ENCODE results near the gene CTIF.
A peak's percentile ranks its signal among the peaks of the same experiment; 100 is the strongest.

The CTIF gene

DNA sequence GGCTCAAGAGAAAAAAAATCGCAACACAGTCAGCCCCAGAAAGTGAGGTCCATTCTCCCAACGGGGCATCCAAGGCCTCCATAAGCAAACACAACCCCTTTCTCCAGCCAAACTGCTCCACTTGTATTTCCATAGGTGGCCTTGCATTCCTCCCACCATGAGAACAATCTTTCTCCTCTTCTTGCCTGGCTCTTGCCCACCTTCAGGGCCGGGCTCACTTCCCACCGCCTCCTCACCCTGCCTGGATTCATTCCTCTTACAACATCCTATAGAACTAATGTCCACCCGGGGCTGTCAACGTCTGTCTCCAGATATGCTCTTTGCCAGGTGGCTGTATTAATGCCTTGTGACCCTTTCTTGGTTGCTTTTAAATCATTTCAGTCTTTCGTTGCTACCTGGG lies 287.4 kb downstream of the CTIF start:
- H3K9me3 ChIP-seq (ENCODE audit: control insufficient read depth, low read length), result no peaks in the 10 kb centered on the region
- H3K36me3 ChIP-seq (ENCODE audit: control insufficient read depth, insufficient read depth, low read length), result no peaks in the 10 kb centered on the region
- peaks cover 7% of the 10 kb centered on the region for H3K4me1 ChIP-seq (ENCODE audit: control insufficient read depth, insufficient read depth, low read length, poor library complexity, severe bottlenecking)
- no peaks in the 10 kb centered on the region for H3K27me3 ChIP-seq (replicated peaks; ENCODE audit: control insufficient read depth, insufficient read depth, low read length, poor library complexity, severe bottlenecking)
- no peak overlapping the region for H3K27ac ChIP-seq (ENCODE audit: insufficient read depth, low read length, poor library complexity, severe bottlenecking)
- no peak for DNase-seq
- H3K4me3 ChIP-seq (ENCODE audit: insufficient read depth, low read depth, low read length, poor library complexity, severe bottlenecking), result no peak overlapping the region

DNA sequence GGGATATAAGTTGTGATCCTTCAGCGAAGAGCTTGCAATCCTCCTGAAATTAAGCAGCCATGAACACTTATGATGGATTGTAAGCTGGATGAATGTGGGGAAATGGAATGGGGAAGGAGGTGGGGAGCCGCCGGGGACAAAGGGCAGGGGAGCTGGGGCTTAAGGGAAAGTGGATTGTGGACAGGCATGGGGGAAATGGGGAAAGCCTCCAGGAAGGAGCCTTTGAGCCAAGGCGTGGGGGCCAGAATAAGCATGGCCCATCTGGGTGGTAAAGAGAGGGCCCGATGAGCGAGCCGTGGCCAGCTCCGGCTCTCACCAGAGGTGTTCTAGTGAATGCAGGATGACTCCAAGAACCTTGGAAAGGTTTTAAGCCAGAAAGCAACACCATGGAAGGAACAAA lies 288.0 kb downstream of the CTIF start:
- Histone ChIP-seq H3K36me3 (ENCODE audit: control insufficient read depth, insufficient read depth, low read length) (no peaks in the 10 kb centered on the region), H3K27ac (ENCODE audit: insufficient read depth, low read length, poor library complexity, severe bottlenecking) (no peak overlapping the region), H3K4me1 (ENCODE audit: control insufficient read depth, insufficient read depth, low read length, poor library complexity, severe bottlenecking) (peaks cover 8% of the 10 kb centered on the region), H3K4me3 (ENCODE audit: insufficient read depth, low read depth, low read length, poor library complexity, severe bottlenecking) (no peak overlapping the region), H3K9me3 (ENCODE audit: control insufficient read depth, low read length) (no peaks in the 10 kb centered on the region), H3K27me3 (replicated peaks; ENCODE audit: control insufficient read depth, insufficient read depth, low read length, poor library complexity, severe bottlenecking) (no peaks in the 10 kb centered on the region)
- no peak for DNase-seq

DNA sequence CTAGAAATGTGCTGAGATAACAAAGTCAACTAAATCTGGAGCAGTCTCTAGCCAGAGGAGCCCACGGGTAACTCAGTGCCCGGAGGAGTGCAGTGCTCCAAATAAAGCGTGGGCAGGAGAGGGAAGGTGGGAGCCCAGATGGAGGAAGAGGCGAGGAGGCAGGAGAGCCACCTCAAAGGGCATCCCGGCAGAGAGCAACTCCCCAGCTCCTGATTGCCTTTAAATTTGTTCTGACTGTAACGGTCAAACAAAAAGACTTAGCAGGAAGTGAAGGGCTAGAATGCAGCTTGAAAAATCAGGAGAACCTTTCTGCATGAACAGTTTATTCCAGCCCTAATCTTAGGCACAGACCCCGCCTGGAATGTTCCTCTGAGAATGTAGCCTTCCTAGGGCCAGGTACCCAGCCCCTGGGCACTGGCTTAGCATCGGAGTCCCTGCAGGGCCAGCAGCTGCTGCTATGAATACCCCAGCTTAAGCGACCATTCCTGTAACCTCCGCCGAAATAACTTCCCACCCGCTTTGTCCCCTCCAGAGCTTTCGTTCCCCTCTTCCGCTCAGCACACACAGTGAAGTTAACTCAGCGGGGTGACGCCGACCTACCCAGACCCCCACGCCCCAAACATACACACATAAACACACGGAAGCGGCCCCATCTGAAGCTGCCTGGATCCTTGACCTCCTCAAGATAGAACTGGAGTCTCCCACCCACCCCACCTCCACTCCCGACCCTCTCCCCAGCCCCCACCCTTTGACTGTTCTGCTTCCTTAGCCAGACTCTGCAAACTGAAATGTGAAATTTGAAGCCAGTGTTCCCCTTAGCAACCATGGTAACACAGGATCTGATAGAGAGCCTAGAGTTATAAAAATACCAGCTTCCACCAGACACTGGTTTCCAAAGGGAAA lies 288.7 kb downstream of the CTIF start:
- Histone ChIP-seq H3K4me3 (ENCODE audit: insufficient read depth, low read depth, low read length, poor library complexity, severe bottlenecking) (no peak overlapping the region), H3K27ac (ENCODE audit: insufficient read depth, low read length, poor library complexity, severe bottlenecking) (no peak overlapping the region), H3K9me3 (ENCODE audit: control insufficient read depth, low read length) (no peaks in the 10 kb centered on the region), H3K36me3 (ENCODE audit: control insufficient read depth, insufficient read depth, low read length) (no peaks in the 10 kb centered on the region), H3K4me1 (ENCODE audit: control insufficient read depth, insufficient read depth, low read length, poor library complexity, severe bottlenecking) (peaks cover 15% of the 10 kb centered on the region), H3K27me3 (replicated peaks; ENCODE audit: control insufficient read depth, insufficient read depth, low read length, poor library complexity, severe bottlenecking) (no peaks in the 10 kb centered on the region)
- no peak for DNase-seq

DNA sequence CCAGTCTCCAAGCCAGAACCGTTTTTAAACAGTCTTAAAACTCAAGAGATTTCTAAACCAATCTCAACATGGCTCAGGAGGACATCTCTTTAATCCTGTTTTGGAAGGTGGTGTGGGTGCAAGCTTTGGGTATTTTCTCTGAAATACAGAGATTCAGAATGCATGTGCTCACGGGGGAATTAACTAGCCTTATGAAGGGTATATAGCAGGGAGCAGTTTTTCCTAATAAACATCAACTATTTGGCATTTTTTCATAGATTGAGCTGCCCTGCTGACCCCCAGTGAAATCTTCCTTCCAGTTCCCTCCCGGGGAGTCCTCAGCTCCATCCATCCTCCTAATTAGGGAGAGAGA lies 289.3 kb downstream of the CTIF start:
- no peaks in the 10 kb centered on the region for H3K9me3 ChIP-seq (ENCODE audit: control insufficient read depth, low read length)

DNA sequence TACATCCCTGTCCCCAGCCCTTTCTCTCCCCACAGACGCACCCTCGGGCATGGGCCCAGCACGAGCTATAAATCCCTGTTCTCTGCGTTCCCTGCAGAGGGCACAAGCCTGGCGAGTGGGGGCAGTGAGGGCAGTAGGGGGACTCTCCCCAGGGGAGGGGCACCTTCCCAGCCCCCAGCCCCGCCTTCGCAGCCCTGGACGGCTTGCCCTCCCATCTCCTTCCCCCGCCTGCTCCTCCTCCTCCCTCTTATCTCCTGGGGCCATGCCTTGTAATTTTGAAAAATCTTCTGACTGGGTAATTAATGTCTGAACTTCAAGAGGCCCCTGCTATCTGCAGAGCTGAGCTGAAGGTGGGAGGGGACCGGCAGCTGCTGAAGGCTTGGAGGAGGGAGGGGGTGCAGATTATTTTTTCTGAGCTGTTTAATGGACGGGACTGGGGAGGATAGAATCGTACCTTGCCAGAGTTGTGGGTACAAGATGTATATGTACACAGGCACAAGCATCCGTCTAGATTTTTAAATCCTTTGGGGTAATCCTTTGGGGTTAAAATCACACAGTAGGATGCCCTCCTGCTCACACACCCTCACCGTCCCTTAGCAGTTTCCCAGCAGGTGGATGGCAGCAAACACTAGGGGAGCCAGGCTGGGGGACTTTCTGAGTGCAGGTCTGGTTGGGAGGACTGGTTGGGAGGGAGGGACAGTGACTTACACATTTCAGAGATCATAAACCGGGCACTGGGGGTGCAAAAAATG lies 290.0 kb downstream of the CTIF start:
- Histone ChIP-seq H3K36me3 (ENCODE audit: control insufficient read depth, insufficient read depth, low read length) (no peaks in the 10 kb centered on the region), H3K27ac (ENCODE audit: insufficient read depth, low read length, poor library complexity, severe bottlenecking) (no peak overlapping the region), H3K27me3 (replicated peaks; ENCODE audit: control insufficient read depth, insufficient read depth, low read length, poor library complexity, severe bottlenecking) (no peaks in the 10 kb centered on the region), H3K4me3 (ENCODE audit: insufficient read depth, low read depth, low read length, poor library complexity, severe bottlenecking) (no peak overlapping the region), H3K4me1 (ENCODE audit: control insufficient read depth, insufficient read depth, low read length, poor library complexity, severe bottlenecking) (peaks cover 29% of the 10 kb centered on the region), H3K9me3 (ENCODE audit: control insufficient read depth, low read length) (no peaks in the 10 kb centered on the region)
- DNase-seq, result no peak

More for the DNA sequence above, 289.3 kb downstream of the CTIF start:
- Histone ChIP-seq H3K36me3 (ENCODE audit: control insufficient read depth, insufficient read depth, low read length) (no peaks in the 10 kb centered on the region), H3K27ac (ENCODE audit: insufficient read depth, low read length, poor library complexity, severe bottlenecking) (no peak overlapping the region), H3K27me3 (replicated peaks; ENCODE audit: control insufficient read depth, insufficient read depth, low read length, poor library complexity, severe bottlenecking) (no peaks in the 10 kb centered on the region), H3K4me1 (ENCODE audit: control insufficient read depth, insufficient read depth, low read length, poor library complexity, severe bottlenecking) (peaks cover 22% of the 10 kb centered on the region), H3K4me3 (ENCODE audit: insufficient read depth, low read depth, low read length, poor library complexity, severe bottlenecking) (no peak overlapping the region)
- DNase-seq, result no peak

DNA sequence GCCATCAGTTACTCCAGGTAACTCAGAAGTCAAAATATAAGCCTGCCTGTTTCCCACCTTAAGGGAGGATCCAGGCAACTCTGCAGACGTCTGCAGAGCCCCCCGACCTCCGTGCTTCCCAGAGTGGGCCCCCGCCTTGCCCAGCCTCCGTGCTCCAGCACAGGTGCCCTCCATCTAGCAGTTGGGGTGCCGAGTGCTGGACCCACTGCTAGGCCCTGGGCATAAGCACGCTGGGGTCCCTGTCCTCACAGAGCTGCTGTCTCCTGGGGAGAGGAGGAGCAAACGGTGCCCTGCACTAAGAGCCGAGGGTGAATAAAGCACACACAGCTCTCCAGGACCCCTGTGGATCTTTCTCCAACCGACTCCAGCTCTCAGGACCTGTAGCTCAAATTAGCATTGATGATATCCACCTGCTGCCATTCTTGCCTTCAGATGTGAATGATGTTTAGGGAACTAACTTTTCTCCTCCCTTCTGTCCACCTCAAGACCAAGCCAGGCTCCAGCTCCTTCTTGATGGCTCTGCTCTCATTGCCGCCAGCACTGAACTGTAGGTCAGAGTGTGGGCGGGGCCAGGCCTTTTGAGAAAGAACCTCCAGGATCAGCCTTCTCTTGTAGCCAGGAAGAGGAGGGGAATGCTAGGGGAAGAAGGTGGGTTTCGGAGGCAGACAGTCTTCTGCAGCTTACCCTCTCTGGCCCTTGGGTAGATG lies 290.8 kb downstream of the CTIF start:
- peaks cover 36% of the 10 kb centered on the region for H3K4me1 ChIP-seq (ENCODE audit: control insufficient read depth, insufficient read depth, low read length, poor library complexity, severe bottlenecking)

DNA sequence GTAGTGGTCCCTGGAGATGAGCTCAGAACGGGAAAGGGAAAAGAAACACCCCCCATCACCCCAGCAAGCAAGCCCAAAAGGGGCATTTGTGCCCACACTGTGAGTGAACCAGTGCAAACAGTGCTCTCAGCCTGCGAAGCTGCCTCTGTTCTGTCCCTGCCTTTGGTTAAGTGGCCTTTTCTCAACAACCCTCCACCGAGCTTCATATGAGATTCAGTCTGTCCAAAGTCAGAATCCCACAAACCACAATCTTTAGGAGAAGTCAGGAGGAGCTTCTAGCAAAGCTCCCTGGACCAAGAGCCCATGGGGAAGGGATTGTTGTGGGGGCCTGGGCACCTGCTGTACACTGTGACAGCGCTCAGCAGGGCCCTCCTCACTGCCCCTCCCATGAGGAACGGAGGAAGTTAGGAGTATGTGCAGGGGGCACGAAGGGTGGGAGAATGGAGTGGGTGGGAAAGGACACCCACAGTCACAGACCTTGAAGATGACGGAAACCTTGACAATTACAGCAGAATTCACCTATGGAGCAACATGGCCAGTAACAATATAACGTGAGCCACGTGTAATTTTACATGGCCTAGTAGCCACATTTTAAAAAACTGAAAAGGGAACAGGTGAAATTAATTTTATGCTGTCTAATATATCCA lies 292.4 kb downstream of the CTIF start:
- H3K4me1 ChIP-seq (ENCODE audit: control insufficient read depth, insufficient read depth, low read length, poor library complexity, severe bottlenecking), result peaks cover 52% of the 10 kb centered on the region
- no peaks in the 10 kb centered on the region for H3K36me3 ChIP-seq (ENCODE audit: control insufficient read depth, insufficient read depth, low read length)
- no peaks in the 10 kb centered on the region for H3K9me3 ChIP-seq (ENCODE audit: control insufficient read depth, low read length)
- no peak overlapping the region for H3K27ac ChIP-seq (ENCODE audit: insufficient read depth, low read length, poor library complexity, severe bottlenecking)
- no peaks in the 10 kb centered on the region for H3K27me3 ChIP-seq (replicated peaks; ENCODE audit: control insufficient read depth, insufficient read depth, low read length, poor library complexity, severe bottlenecking)
- DNase-seq, result no peak
- no peak overlapping the region for H3K4me3 ChIP-seq (ENCODE audit: insufficient read depth, low read depth, low read length, poor library complexity, severe bottlenecking)

More for the DNA sequence above, 290.8 kb downstream of the CTIF start:
- Histone ChIP-seq H3K4me3 (ENCODE audit: insufficient read depth, low read depth, low read length, poor library complexity, severe bottlenecking) (no peak overlapping the region), H3K36me3 (ENCODE audit: control insufficient read depth, insufficient read depth, low read length) (no peaks in the 10 kb centered on the region), H3K27ac (ENCODE audit: insufficient read depth, low read length, poor library complexity, severe bottlenecking) (no peak overlapping the region), H3K27me3 (replicated peaks; ENCODE audit: control insufficient read depth, insufficient read depth, low read length, poor library complexity, severe bottlenecking) (no peaks in the 10 kb centered on the region), H3K9me3 (ENCODE audit: control insufficient read depth, low read length) (no peaks in the 10 kb centered on the region)
- no peak for DNase-seq

DNA sequence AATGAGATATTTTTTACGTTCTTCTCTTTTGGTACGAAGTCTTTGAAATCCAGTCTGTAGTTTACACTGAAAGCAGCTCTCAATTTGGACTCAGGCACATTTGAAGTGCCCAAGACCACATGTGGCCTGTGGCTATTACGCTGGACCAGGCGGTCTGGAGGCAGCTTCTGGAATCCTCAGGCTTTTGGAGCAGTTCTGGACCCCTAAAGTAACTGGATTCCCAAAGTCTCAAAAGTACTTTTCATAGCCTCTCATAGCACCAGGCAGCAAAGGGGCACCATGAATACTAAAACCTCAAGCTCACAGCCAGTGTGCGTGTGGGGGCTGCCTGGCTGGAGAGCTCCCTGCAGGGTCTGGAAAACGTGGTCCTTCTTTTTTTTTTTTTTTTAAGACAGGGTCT lies 293.0 kb downstream of the CTIF start:
- Histone ChIP-seq H3K9me3 (ENCODE audit: control insufficient read depth, low read length) (no peaks in the 10 kb centered on the region), H3K27ac (ENCODE audit: insufficient read depth, low read length, poor library complexity, severe bottlenecking) (no peak overlapping the region), H3K4me3 (ENCODE audit: insufficient read depth, low read depth, low read length, poor library complexity, severe bottlenecking) (no peak overlapping the region), H3K4me1 (ENCODE audit: control insufficient read depth, insufficient read depth, low read length, poor library complexity, severe bottlenecking) (peaks cover 58% of the 10 kb centered on the region), H3K36me3 (ENCODE audit: control insufficient read depth, insufficient read depth, low read length) (no peaks in the 10 kb centered on the region), H3K27me3 (replicated peaks; ENCODE audit: control insufficient read depth, insufficient read depth, low read length, poor library complexity, severe bottlenecking) (no peaks in the 10 kb centered on the region)
- DNase-seq, result no peak

DNA sequence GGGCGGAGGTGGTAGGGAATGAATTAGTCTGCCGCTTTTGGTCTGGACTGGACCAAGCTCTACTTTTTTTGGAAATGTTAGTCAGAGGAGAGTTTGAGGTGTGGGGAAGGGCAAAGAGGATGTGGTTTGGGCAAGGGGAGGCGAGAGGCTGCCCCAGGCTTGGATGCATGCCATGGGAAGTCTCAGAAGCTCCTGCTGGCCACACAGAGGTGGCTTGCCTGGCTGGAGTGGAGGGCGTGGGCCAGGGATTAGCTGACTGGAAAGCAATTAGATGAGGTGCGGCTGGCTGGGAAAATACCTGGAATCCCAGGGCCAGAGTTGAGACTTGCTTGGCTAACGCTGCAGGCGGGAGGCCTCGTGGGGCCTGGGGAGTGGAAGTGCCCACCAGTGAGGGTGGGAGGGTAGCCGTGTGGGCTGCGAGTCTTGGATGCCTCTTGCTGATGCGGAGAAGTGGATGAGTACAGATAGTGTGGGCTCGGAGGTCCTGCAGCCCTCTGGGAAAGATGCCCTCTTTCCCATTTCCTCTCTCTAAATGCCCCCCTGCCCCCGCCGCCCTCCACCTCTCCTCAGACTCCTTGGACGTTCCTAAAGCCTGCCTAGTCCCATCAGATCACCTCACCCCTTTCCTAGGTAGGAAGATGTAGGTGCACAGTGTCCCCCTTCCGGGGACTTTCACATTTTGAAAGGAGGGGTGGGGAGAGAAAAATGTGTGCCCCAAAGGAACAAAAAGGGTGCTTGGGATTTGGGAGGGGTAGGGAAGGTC lies 294.3 kb downstream of the CTIF start:
- no peaks in the 10 kb centered on the region for H3K36me3 ChIP-seq (ENCODE audit: control insufficient read depth, insufficient read depth, low read length)
- no peaks in the 10 kb centered on the region for H3K27me3 ChIP-seq (replicated peaks; ENCODE audit: control insufficient read depth, insufficient read depth, low read length, poor library complexity, severe bottlenecking)
- H3K4me3 ChIP-seq (ENCODE audit: insufficient read depth, low read depth, low read length, poor library complexity, severe bottlenecking), result peak overlapping the region; percentile 27
- no peaks in the 10 kb centered on the region for H3K9me3 ChIP-seq (ENCODE audit: control insufficient read depth, low read length)
- H3K4me1 ChIP-seq (ENCODE audit: control insufficient read depth, insufficient read depth, low read length, poor library complexity, severe bottlenecking), result peaks cover 71% of the 10 kb centered on the region
- H3K27ac ChIP-seq (ENCODE audit: insufficient read depth, low read length, poor library complexity, severe bottlenecking), result peak overlapping the region; percentile 74
- peak in 1 of 3 donors; percentile 16 for DNase-seq

Data from effector memory CD4-positive, alpha-beta T cell (primary cell).